ENCODE measurements around the gene PRKCH.

The PRKCH gene

GRCh38 chr14:61397615-61398014, 76.2 kb downstream of the PRKCH start:
- Histone ChIP-seq H3K9me2 (replicated peaks; ENCODE audit: insufficient read depth, low read length) (no peaks in the 10 kb centered on the region), H3K36me3 (ENCODE audit: low read length) (no peaks in the 10 kb centered on the region), H3K79me2 (ENCODE audit: insufficient read depth, low read length) (no peaks in the 10 kb centered on the region), H4K20me1 (ENCODE audit: low read depth, low read length) (no peaks in the 10 kb centered on the region), H3K9me3 (ENCODE audit: insufficient read depth, low read length) (no peaks in the 10 kb centered on the region), H3K9ac (ENCODE audit: low read length) (no peak overlapping the region), H3K4me2 (ENCODE audit: low read depth, low read length, poor library complexity, severe bottlenecking) (no peak overlapping the region), H3K27me3 (ENCODE audit: low read length) (no peaks in the 10 kb centered on the region), H3F3A (ENCODE audit: insufficient read depth) (no peaks in the 10 kb centered on the region), H3K27ac (ENCODE audit: low read depth, low read length) (no peak overlapping the region), H2AFZ (ENCODE audit: low read depth, low read length, severe bottlenecking) (no peak overlapping the region), H3K4me3 (ENCODE audit: insufficient read depth, low read length, poor library complexity, severe bottlenecking) (no peak overlapping the region)
- TF ChIP-seq CTCF (IDR thresholded peaks at IDR 0.05; ENCODE audit: insufficient read depth, low read length, poor library complexity, severe bottlenecking) (no peak), EZH2phosphoT487 (conservative IDR thresholded peaks at IDR 0.05; ENCODE audit: low read length) (no peak)

- H3K9me2 ChIP-seq (replicated peaks; ENCODE audit: insufficient read depth, low read length), result no peaks in the 10 kb centered on the region
- H3K79me2 ChIP-seq (ENCODE audit: insufficient read depth, low read length), result no peaks in the 10 kb centered on the region
- no peak overlapping the region for H3K4me2 ChIP-seq (ENCODE audit: low read depth, low read length, poor library complexity, severe bottlenecking)
- no peaks in the 10 kb centered on the region for H3K27me3 ChIP-seq (ENCODE audit: low read length)
- H3K27ac ChIP-seq (ENCODE audit: low read depth, low read length), result no peak overlapping the region
- H3K4me3 ChIP-seq (ENCODE audit: insufficient read depth, low read length, poor library complexity, severe bottlenecking), result no peak overlapping the region
- no peak overlapping the region for H3K9ac ChIP-seq (ENCODE audit: low read length)
- no peak for TF ChIP-seq EZH2phosphoT487 (conservative IDR thresholded peaks at IDR 0.05; ENCODE audit: low read length)
- no peaks in the 10 kb centered on the region for H3K9me3 ChIP-seq (ENCODE audit: insufficient read depth, low read length)
- H4K20me1 ChIP-seq (ENCODE audit: low read depth, low read length), result no peaks in the 10 kb centered on the region
- H3F3A ChIP-seq (ENCODE audit: insufficient read depth), result no peaks in the 10 kb centered on the region
- no peak overlapping the region for H2AFZ ChIP-seq (ENCODE audit: low read depth, low read length, severe bottlenecking)
- no peaks in the 10 kb centered on the region for H3K36me3 ChIP-seq (ENCODE audit: low read length)
These were observed 76.8 kb downstream of the PRKCH start for GRCh38 chr14:61398221-61398620.

- no peak overlapping the region for H3K4me3 ChIP-seq (ENCODE audit: insufficient read depth, low read length, poor library complexity, severe bottlenecking)
- TF ChIP-seq CTCF (IDR thresholded peaks at IDR 0.05; ENCODE audit: insufficient read depth, low read length, poor library complexity, severe bottlenecking), result no peak
- TF ChIP-seq EZH2phosphoT487 (conservative IDR thresholded peaks at IDR 0.05; ENCODE audit: low read length), result no peak
- no peaks in the 10 kb centered on the region for H3K36me3 ChIP-seq (ENCODE audit: low read length)
- no peaks in the 10 kb centered on the region for H3K9me3 ChIP-seq (ENCODE audit: insufficient read depth, low read length)
- no peaks in the 10 kb centered on the region for H3K79me2 ChIP-seq (ENCODE audit: insufficient read depth, low read length)
- no peak overlapping the region for H3K9ac ChIP-seq (ENCODE audit: low read length)
- H3F3A ChIP-seq (ENCODE audit: insufficient read depth), result no peaks in the 10 kb centered on the region
- no peak overlapping the region for H3K4me2 ChIP-seq (ENCODE audit: low read depth, low read length, poor library complexity, severe bottlenecking)
- H3K9me2 ChIP-seq (replicated peaks; ENCODE audit: insufficient read depth, low read length), result no peaks in the 10 kb centered on the region
- H4K20me1 ChIP-seq (ENCODE audit: low read depth, low read length), result no peaks in the 10 kb centered on the region
- H3K27me3 ChIP-seq (ENCODE audit: low read length), result no peaks in the 10 kb centered on the region
- H3K27ac ChIP-seq (ENCODE audit: low read depth, low read length), result no peak overlapping the region
- H2AFZ ChIP-seq (ENCODE audit: low read depth, low read length, severe bottlenecking), result no peak overlapping the region
These were observed 78.0 kb downstream of the PRKCH start for GRCh38 chr14:61399365-61399764.

GRCh38 chr14:61401461-61401860, 80.1 kb downstream of the PRKCH start:
- H3K9ac ChIP-seq (ENCODE audit: low read length), result no peak overlapping the region
- no peak overlapping the region for H3K27ac ChIP-seq (ENCODE audit: low read depth, low read length)
- H3K36me3 ChIP-seq (ENCODE audit: low read length), result no peaks in the 10 kb centered on the region
- no peaks in the 10 kb centered on the region for H3F3A ChIP-seq (ENCODE audit: insufficient read depth)
- no peaks in the 10 kb centered on the region for H3K27me3 ChIP-seq (ENCODE audit: low read length)
- H4K20me1 ChIP-seq (ENCODE audit: low read depth, low read length), result no peaks in the 10 kb centered on the region
- no peak overlapping the region for H3K4me3 ChIP-seq (ENCODE audit: insufficient read depth, low read length, poor library complexity, severe bottlenecking)
- no peaks in the 10 kb centered on the region for H3K9me2 ChIP-seq (replicated peaks; ENCODE audit: insufficient read depth, low read length)
- no peak for TF ChIP-seq CTCF (IDR thresholded peaks at IDR 0.05; ENCODE audit: insufficient read depth, low read length, poor library complexity, severe bottlenecking)
- no peak for TF ChIP-seq EZH2phosphoT487 (conservative IDR thresholded peaks at IDR 0.05; ENCODE audit: low read length)
- no peak overlapping the region for H2AFZ ChIP-seq (ENCODE audit: low read depth, low read length, severe bottlenecking)
- no peaks in the 10 kb centered on the region for H3K9me3 ChIP-seq (ENCODE audit: insufficient read depth, low read length)
- no peak overlapping the region for H3K4me2 ChIP-seq (ENCODE audit: low read depth, low read length, poor library complexity, severe bottlenecking)
- H3K79me2 ChIP-seq (ENCODE audit: insufficient read depth, low read length), result no peaks in the 10 kb centered on the region

All from SU-DHL-6 (cell line).